BE2C (cell line): ENCODE measurements around the gene ZNF502. TPM values are rescaled to one million over a fixed set of nuclear protein-coding genes. Genes with fewer than 3 reads are reported as not detected.
"Not testable (repeated sequence)": the region's sequence is repeated elsewhere in the genome, so short reads cannot be mapped to it uniquely, and the experiment has no call there.

Source experiments
- DNase-seq: peaks from one replicate; pipeline ENCODE4 v3.0.0-alpha.2; 2020
- H3K27me3 ChIP-seq: fragments of 250-450 bp; sonication (Bioruptor Pico); 2 replicates; pipeline ENCODE4 v1.5.1; 2020; ENCODE audit warnings: mild to moderate bottlenecking
- H3K36me3 ChIP-seq: fragments of 250-450 bp; sonication (Bioruptor Pico); 2 replicates; pipeline ENCODE4 v1.5.1; 2020; ENCODE audit warnings: mild to moderate bottlenecking
- H3K4me1 ChIP-seq: fragments of 250-450 bp; sonication (Bioruptor Pico); 2 replicates; pipeline ENCODE4 v1.5.1; 2020
- H3K4me3 ChIP-seq: 2 replicates; pipeline ENCODE4 v1.5.1; 2011; ENCODE audit warnings: low read depth, low read length
- H3K9me3 ChIP-seq: fragments of 250-450 bp; sonication (Bioruptor Pico); 2 replicates; pipeline ENCODE4 v1.5.1; 2020
- CTCF ChIP-seq: IDR thresholded peaks from 2 replicates; pipeline ENCODE4 v1.5.1; 2012; ENCODE audit warnings: mild to moderate bottlenecking, low read depth, low read length
- polyA plus RNA-seq: library from polyadenylated mRNA; unstranded; fragments of >200 nt; gene quantifications from one replicate; pipeline ENCODE4 v1.2.1, GENCODE V29; 2012; ENCODE audit warnings: low read depth, missing spikeins; ENCODE audit not compliant: insufficient read length, insufficient read depth

Gene ZNF502
- 4.1 TPM for polyA plus RNA-seq

GRCh38 chr3:44712455-44713075 lies at the start of gene ZNF502:
Gene ZNF502, plus strand, starts transcription at chr3:44712660. Its CDS starts 7,602 bp downstream, at chr3:44720262.
- peak within 1 kb of the TSS; percentile 77 for H3K4me3 ChIP-seq
- no peaks in the 10 kb centered on the region for H3K27me3 ChIP-seq
- H3K4me1 ChIP-seq: no peaks in the 10 kb centered on the region
- no peaks in the 10 kb centered on the region for H3K36me3 ChIP-seq
- DNase-seq: peak; percentile 84
- TF ChIP-seq CTCF: peak; percentile 37; the same call in 1 of the 2 replicates
- H3K9me3 ChIP-seq: no peaks in the 10 kb centered on the region

- no peak for TF ChIP-seq CTCF
- Histone ChIP-seq H3K27me3 (no peaks in the 10 kb centered on the region), H3K4me1 (no peaks in the 10 kb centered on the region), H3K4me3 (no peak overlapping the region), H3K9me3 (no peaks in the 10 kb centered on the region), H3K36me3 (peaks cover 4% of the 10 kb centered on the region; the same call in 1 of the 2 replicates)
- no peak for DNase-seq
Measured at GRCh38 chr3:44665173-44665572, 47.3 kb upstream of the ZNF502 start.

GRCh38 chr3:44666346-44666745 lies 46.1 kb upstream of the ZNF502 start:
- Histone ChIP-seq H3K4me1 (no peaks in the 10 kb centered on the region), H3K27me3 (no peaks in the 10 kb centered on the region), H3K36me3 (no peaks in the 10 kb centered on the region), H3K9me3 (no peaks in the 10 kb centered on the region), H3K4me3 (no peak overlapping the region)
- no peak for TF ChIP-seq CTCF
- DNase-seq: no peak

GRCh38 chr3:44669760-44670159 lies 42.7 kb upstream of the ZNF502 start:
- H3K9me3 ChIP-seq: no peaks in the 10 kb centered on the region
- H3K4me3 ChIP-seq: no peak overlapping the region

GRCh38 chr3:44673466-44673865 lies 39.0 kb upstream of the ZNF502 start:
- H3K36me3 ChIP-seq, H3K27me3 ChIP-seq: not testable (repeated sequence)

More at GRCh38 chr3:44669760-44670159, 42.7 kb upstream of the ZNF502 start:
- no peaks in the 10 kb centered on the region for H3K36me3 ChIP-seq
- no peaks in the 10 kb centered on the region for H3K27me3 ChIP-seq
- DNase-seq: no peak
- TF ChIP-seq CTCF: no peak
- H3K4me1 ChIP-seq: no peaks in the 10 kb centered on the region

GRCh38 chr3:44674211-44674610 lies 38.2 kb upstream of the ZNF502 start:
- Histone ChIP-seq H3K4me1 (no peaks in the 10 kb centered on the region), H3K9me3 (no peaks in the 10 kb centered on the region), H3K36me3 (no peaks in the 10 kb centered on the region), H3K27me3 (no peaks in the 10 kb centered on the region), H3K4me3 (no peak overlapping the region)
- TF ChIP-seq CTCF: no peak
- DNase-seq: no peak

More at GRCh38 chr3:44673466-44673865, 39.0 kb upstream of the ZNF502 start:
- not testable (repeated sequence) for H3K4me1 ChIP-seq, DNase-seq, H3K4me3 ChIP-seq, H3K9me3 ChIP-seq
